Loucy (cell line): Measurements from ENCODE around the gene CFAP58.

ENCODE experiments used
- H2AFZ ChIP-seq: fragments of 200-600 bp; sonication (generic); 2 replicates; pipeline ENCODE4 v1.6.0; 2016; ENCODE audit warnings: antibody characterized with exemption, mild to moderate bottlenecking, low read length, moderate library complexity
- H3F3A ChIP-seq: fragments of 200-600 bp; 2 replicates; pipeline ENCODE4 v1.6.0; 2016; ENCODE audit warnings: antibody characterized with exemption, low read depth, mild to moderate bottlenecking
- H3K27me3 ChIP-seq: fragments of 200-600 bp; sonication (generic); 2 replicates; pipeline ENCODE4 v1.6.1; 2014; ENCODE audit warnings: low read length, mild to moderate bottlenecking; ENCODE audit not compliant: insufficient read depth, poor library complexity, severe bottlenecking
- H3K36me3 ChIP-seq: fragments of 200-600 bp; sonication (generic); 2 replicates; pipeline ENCODE4 v1.6.1; 2016; ENCODE audit warnings: low read length; ENCODE audit not compliant: insufficient read depth
- H3K4me1 ChIP-seq: fragments of 200-600 bp; sonication (generic); 2 replicates; pipeline ENCODE4 v1.5.1; 2014; ENCODE audit warnings: low read length, mild to moderate bottlenecking; ENCODE audit not compliant: insufficient read depth, poor library complexity, severe bottlenecking
- H3K4me2 ChIP-seq: fragments of 200-600 bp; sonication (generic); 2 replicates; pipeline ENCODE4 v1.6.0; 2014; ENCODE audit warnings: antibody characterized with exemption, low read length, low read depth, mild to moderate bottlenecking; ENCODE audit not compliant: poor library complexity, severe bottlenecking
- H3K4me3 ChIP-seq: fragments of 200-600 bp; sonication (generic); 2 replicates; pipeline ENCODE4 v1.5.1; 2014; ENCODE audit warnings: low read length, mild to moderate bottlenecking, mixed read lengths; ENCODE audit not compliant: poor library complexity, severe bottlenecking
- H3K79me2 ChIP-seq: fragments of 200-600 bp; sonication (generic); 2 replicates; pipeline ENCODE4 v1.6.1; 2014; ENCODE audit warnings: low read length; ENCODE audit not compliant: insufficient read depth
- H3K9ac ChIP-seq: fragments of 200-600 bp; sonication (generic); 2 replicates; pipeline ENCODE4 v1.6.0; 2014; ENCODE audit warnings: mild to moderate bottlenecking, low read depth, low read length, moderate library complexity; ENCODE audit not compliant: poor library complexity, severe bottlenecking
- H3K9me2 ChIP-seq: fragments of 200-600 bp; sonication (generic); replicated peaks from 2 replicates; pipeline ENCODE4 v1.6.1; 2016; ENCODE audit warnings: low read depth, low read length, mixed read lengths
- H3K9me3 ChIP-seq: fragments of 200-600 bp; sonication (generic); 2 replicates; pipeline ENCODE4 v1.6.1; 2014; ENCODE audit warnings: mild to moderate bottlenecking, antibody characterized with exemption, low read length, low read depth; ENCODE audit not compliant: insufficient read depth
- H4K20me1 ChIP-seq: fragments of 200-600 bp; sonication (generic); 2 replicates; pipeline ENCODE4 v1.6.0; 2014; ENCODE audit warnings: antibody characterized with exemption, low read length, mild to moderate bottlenecking; ENCODE audit not compliant: insufficient read depth, poor library complexity, severe bottlenecking
- EZH2phosphoT487 ChIP-seq: fragments of 200-600 bp; IDR thresholded peaks from 2 replicates; pipeline ENCODE4 v1.6.1; 2018; ENCODE audit warnings: antibody characterized with exemption, mild to moderate bottlenecking, moderate library complexity, borderline replicate concordance
- TF ChIP-seq, protein P1 (sequence below): fragments of 200-600 bp; sonication (generic); conservative IDR thresholded peaks from 2 replicates; pipeline ENCODE4 v1.5.1; 2014; ENCODE audit warnings: mild to moderate bottlenecking, antibody characterized with exemption, low read length

Gene CFAP58

DNA sequence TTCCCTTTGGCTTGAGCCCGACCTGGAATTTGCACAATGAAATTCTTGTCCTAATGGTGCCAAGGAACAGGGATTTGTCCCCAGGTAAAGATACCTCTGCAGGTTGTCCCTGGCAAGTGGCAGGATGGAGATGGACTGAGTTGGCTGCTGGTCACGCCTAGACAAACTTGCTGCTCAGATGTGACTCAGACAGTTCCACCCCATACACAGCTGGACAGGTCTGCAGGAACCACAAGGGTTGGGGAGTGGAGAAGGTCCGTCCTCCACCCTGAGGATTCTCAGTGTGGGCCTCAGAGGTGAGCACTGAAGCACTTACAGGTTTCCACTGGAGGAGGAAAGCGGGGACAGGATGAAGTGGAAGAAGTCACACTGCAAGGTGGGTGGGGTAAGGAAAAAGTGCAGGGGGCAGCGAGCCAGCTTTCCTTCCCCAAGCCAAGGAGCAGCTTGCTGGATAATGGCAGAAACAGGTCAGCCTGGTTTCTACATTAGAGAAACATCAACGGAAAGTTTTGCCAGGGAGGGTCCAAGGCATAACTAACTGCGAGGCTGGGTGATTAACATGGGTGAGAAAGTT lies 35.8 kb upstream of the CFAP58 start:
- Histone ChIP-seq H3K36me3 (peaks cover 47% of the 10 kb centered on the region; the same call in 1 of the 2 replicates), H4K20me1 (peaks cover 88% of the 10 kb centered on the region), H3F3A (no peaks in the 10 kb centered on the region), H3K9ac (no peak overlapping the region), H3K4me2 (no peak overlapping the region), H3K27me3 (no peaks in the 10 kb centered on the region), H3K9me3 (no peaks in the 10 kb centered on the region), H2AFZ (no peak overlapping the region), H3K9me2 (no peaks in the 10 kb centered on the region), H3K79me2 (peaks cover 92% of the 10 kb centered on the region), H3K4me3 (no peak overlapping the region), H3K4me1 (peaks cover 20% of the 10 kb centered on the region)
- TF ChIP-seq EZH2phosphoT487: no peak
- TF ChIP-seq, protein P1, sequence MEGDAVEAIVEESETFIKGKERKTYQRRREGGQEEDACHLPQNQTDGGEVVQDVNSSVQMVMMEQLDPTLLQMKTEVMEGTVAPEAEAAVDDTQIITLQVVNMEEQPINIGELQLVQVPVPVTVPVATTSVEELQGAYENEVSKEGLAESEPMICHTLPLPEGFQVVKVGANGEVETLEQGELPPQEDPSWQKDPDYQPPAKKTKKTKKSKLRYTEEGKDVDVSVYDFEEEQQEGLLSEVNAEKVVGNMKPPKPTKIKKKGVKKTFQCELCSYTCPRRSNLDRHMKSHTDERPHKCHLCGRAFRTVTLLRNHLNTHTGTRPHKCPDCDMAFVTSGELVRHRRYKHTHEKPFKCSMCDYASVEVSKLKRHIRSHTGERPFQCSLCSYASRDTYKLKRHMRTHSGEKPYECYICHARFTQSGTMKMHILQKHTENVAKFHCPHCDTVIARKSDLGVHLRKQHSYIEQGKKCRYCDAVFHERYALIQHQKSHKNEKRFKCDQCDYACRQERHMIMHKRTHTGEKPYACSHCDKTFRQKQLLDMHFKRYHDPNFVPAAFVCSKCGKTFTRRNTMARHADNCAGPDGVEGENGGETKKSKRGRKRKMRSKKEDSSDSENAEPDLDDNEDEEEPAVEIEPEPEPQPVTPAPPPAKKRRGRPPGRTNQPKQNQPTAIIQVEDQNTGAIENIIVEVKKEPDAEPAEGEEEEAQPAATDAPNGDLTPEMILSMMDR: no peak

DNA sequence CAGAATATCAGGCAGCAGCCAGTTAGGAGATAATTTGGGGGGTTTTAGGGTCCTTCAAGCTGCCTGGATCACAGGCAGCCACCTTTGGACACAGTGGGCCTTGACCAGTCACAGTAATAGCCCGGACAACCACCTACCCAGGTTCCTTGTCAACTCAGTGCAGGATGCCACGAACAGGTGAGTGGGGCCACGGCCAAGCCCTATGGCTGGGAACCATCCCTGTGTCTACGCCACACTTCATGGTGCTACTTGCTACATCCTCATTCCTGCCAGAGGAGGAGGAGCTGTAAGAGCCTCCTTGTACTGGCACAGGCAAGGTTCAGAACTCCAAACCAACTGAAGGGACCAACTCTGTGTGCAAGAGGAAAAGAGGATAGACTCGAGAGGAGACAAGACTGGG lies 35.3 kb upstream of the CFAP58 start:
- no peak overlapping the region for H3K9ac ChIP-seq
- H3F3A ChIP-seq: no peaks in the 10 kb centered on the region
- no peaks in the 10 kb centered on the region for H3K9me2 ChIP-seq
- H4K20me1 ChIP-seq: peaks cover 92% of the 10 kb centered on the region
- no peaks in the 10 kb centered on the region for H3K27me3 ChIP-seq
- no peak overlapping the region for H3K4me2 ChIP-seq
- H3K36me3 ChIP-seq: peaks cover 42% of the 10 kb centered on the region; the same call in 1 of the 2 replicates
- H3K4me1 ChIP-seq: peaks cover 26% of the 10 kb centered on the region
- peaks cover 93% of the 10 kb centered on the region for H3K79me2 ChIP-seq
- TF ChIP-seq EZH2phosphoT487: no peak
- TF ChIP-seq, protein P1: no peak
- H3K9me3 ChIP-seq: no peaks in the 10 kb centered on the region
- no peak overlapping the region for H3K4me3 ChIP-seq
- H2AFZ ChIP-seq: no peak overlapping the region

DNA sequence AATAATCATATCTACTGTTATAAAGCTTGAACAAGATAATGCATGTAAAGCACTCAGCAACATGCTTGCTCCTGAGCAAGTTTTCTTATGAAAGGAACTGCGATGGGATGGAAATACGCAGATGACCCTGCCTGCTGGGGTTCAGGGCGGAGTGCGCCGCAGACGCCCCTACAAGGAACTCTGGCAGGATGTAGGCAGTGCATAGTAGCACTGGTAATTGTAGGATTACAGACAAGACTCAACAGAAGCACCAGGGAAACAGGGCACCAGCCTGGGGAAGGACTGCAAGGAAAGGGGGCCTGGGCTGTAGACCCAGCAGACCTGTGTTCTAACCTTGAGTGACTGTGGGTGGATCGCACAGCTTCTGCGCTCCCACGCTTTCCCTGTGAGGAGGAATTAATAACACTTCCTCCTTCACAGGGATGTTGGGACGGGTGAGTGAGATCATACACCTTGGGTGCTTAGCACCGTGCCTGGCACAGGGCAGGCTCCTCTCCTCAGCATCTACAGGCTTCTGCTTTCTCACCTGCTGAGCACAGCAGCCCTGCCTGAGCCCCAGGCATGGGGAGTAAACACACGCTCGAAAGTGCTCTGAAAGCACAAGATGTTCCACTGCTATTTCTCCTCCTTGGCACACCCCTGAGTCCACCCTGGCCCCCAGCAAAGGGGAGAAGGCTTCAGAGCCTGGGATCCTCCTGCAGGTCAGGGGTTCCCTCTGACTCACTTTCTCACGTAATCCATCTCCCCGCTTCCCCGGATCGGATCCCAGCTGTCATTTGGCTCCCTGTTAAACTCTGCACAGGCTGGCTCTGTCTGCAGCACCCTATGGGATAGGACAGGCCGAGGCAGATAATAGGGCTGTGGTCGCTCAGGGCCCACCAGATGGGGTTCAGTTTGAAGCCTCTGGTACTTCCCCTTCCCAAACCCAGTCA lies 34.6 kb upstream of the CFAP58 start:
- H3F3A ChIP-seq: no peaks in the 10 kb centered on the region
- peaks cover 92% of the 10 kb centered on the region for H4K20me1 ChIP-seq
- H3K4me3 ChIP-seq: no peak overlapping the region
- no peak overlapping the region for H3K4me2 ChIP-seq
- no peak for TF ChIP-seq EZH2phosphoT487
- TF ChIP-seq, protein P1: no peak
- H3K9me2 ChIP-seq: no peaks in the 10 kb centered on the region
- no peaks in the 10 kb centered on the region for H3K27me3 ChIP-seq
- H3K9me3 ChIP-seq: no peaks in the 10 kb centered on the region
- peaks cover 94% of the 10 kb centered on the region for H3K79me2 ChIP-seq
- H3K4me1 ChIP-seq: peaks cover 33% of the 10 kb centered on the region
- no peak overlapping the region for H3K9ac ChIP-seq
- no peak overlapping the region for H2AFZ ChIP-seq
- H3K36me3 ChIP-seq: peaks cover 35% of the 10 kb centered on the region; the same call in 1 of the 2 replicates
